ENCODE results near the gene TRDMT1.
A peak's percentile ranks its signal among the peaks of the same experiment; 100 is the strongest.

TRDMT1 gene

DNA sequence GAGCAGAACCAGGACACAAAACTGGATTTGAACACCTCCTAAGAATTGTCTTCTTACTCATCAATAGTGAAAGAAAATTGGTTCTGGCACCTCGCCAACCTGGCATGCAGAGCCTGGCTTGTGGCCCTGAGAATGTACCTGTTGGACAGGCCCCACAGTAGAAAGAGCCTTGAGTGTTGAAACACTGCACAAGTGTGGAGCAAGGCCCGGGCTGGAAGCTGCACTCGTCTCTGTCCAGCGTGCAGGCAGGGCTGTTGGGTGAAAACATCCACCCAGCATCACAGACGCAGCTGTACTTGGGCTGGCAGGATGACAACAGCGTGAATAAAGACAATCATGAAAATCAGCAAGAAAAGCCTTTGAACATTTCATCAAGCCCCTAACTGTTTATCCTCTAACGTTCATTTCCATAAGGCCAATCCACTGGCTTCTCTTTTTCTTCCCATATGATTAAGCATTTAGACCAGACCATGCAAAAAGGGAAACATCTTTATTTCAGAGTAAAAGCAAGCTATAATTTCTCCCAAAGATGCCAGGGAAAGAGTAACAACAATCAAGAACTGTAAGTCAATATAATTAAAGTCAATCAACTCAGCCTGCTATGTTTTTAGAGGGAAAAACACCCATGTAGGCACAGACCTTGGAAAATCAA is 87.5 kb downstream of the TRDMT1 start:
- DNase-seq (ENCODE audit: low read depth in 2 of 2) = peak; percentile 47 to 63
- TF ChIP-seq, protein P1, sequence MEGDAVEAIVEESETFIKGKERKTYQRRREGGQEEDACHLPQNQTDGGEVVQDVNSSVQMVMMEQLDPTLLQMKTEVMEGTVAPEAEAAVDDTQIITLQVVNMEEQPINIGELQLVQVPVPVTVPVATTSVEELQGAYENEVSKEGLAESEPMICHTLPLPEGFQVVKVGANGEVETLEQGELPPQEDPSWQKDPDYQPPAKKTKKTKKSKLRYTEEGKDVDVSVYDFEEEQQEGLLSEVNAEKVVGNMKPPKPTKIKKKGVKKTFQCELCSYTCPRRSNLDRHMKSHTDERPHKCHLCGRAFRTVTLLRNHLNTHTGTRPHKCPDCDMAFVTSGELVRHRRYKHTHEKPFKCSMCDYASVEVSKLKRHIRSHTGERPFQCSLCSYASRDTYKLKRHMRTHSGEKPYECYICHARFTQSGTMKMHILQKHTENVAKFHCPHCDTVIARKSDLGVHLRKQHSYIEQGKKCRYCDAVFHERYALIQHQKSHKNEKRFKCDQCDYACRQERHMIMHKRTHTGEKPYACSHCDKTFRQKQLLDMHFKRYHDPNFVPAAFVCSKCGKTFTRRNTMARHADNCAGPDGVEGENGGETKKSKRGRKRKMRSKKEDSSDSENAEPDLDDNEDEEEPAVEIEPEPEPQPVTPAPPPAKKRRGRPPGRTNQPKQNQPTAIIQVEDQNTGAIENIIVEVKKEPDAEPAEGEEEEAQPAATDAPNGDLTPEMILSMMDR (IDR thresholded peaks at IDR 0.05; ENCODE audit: low read depth, low read length) = no peak
- H3K4me3 ChIP-seq (replicated peaks in 1 of 2; ENCODE audit: low read depth in 2 of 2, low read length in 2 of 2) = no peak overlapping the region

DNA sequence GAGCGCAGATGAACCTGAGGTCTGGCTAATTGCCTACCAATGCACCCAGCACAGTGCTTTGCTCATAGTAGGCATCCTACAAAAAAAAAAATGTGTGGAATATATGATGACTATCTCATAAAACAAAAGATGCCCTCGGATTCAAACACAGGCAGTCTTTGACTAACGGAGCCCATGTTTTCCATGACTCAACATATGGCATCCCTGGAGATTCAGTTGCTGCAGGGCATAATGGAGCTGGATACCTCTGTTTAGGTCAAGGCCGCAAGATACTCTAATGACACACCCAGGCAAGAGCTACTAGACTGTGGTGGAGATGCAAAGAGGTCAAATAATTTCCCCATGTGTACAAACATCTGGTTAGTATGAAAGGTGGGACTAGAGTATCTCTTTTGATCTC is 88.1 kb downstream of the TRDMT1 start:
- DNase-seq (ENCODE audit: low read depth in 2 of 2) = no peak
- no peak overlapping the region for H3K4me3 ChIP-seq (replicated peaks in 1 of 2; ENCODE audit: low read depth in 2 of 2, low read length in 2 of 2)
- TF ChIP-seq, protein P1 (IDR thresholded peaks at IDR 0.05; ENCODE audit: low read depth, low read length) = no peak

- H3K4me3 ChIP-seq (replicated peaks in 1 of 2; ENCODE audit: low read depth in 2 of 2, low read length in 2 of 2) = no peak overlapping the region
- TF ChIP-seq, protein P1 (IDR thresholded peaks at IDR 0.05; ENCODE audit: low read depth, low read length) = no peak
- no peak for DNase-seq (ENCODE audit: low read depth in 2 of 2)
Measured at GRCh38 chr10:17112566-17112965, 88.9 kb downstream of the TRDMT1 start.

GRCh38 chr10:17109475-17110207 is 91.8 kb downstream of the TRDMT1 start:
- DNase-seq (ENCODE audit: low read depth in 2 of 2) = peak; percentile 40 to 83
- TF ChIP-seq, protein P1 (IDR thresholded peaks at IDR 0.05; ENCODE audit: low read depth, low read length) = no peak
- no peak overlapping the region for H3K4me3 ChIP-seq (replicated peaks in 1 of 2; ENCODE audit: low read depth in 2 of 2, low read length in 2 of 2)

DNA sequence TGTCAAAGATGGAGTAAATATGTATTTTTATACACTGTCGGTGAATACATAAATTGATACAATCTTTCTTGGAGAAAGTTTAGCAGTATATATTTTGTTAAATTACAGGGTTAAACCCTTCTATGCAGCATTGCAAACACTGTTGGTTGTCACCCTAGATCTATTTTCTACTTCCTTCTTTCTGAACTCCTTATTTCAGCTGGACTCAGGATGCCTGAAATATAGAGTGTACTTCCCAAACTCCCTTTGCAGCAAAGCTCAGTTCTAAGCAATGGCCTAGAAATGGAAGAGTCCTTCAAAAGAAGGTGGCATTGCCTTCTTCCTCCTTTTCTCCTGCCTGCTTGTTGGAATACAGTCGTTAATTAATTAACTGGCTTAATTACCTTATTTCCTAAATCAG is 92.4 kb downstream of the TRDMT1 start:
- no peak for DNase-seq (ENCODE audit: low read depth in 2 of 2)
- TF ChIP-seq, protein P1 (IDR thresholded peaks at IDR 0.05; ENCODE audit: low read depth, low read length) = no peak
- no peak overlapping the region for H3K4me3 ChIP-seq (replicated peaks in 1 of 2; ENCODE audit: low read depth in 2 of 2, low read length in 2 of 2)

- DNase-seq (ENCODE audit: low read depth in 2 of 2) = no peak
- TF ChIP-seq, protein P1 (IDR thresholded peaks at IDR 0.05; ENCODE audit: low read depth, low read length) = no peak
- no peak overlapping the region for H3K4me3 ChIP-seq (replicated peaks in 1 of 2; ENCODE audit: low read depth in 2 of 2, low read length in 2 of 2)
Measured at GRCh38 chr10:17106991-17107390, 94.5 kb downstream of the TRDMT1 start.
